Measurements from ENCODE around the gene TRIM7. TPM values are rescaled to one million over a fixed set of nuclear protein-coding genes. Genes with fewer than 3 reads are reported as not detected.
A peak's percentile ranks its signal among the peaks of the same experiment; 100 is the strongest.

TRIM7 gene
- total and polyA plus RNA-seq, 9 of the 15 experiments (the other 6 are each of a cell fraction or from before 2014, with no cell fraction given) = 2.6 to 14.9 (median 8.9) TPM

DNA sequence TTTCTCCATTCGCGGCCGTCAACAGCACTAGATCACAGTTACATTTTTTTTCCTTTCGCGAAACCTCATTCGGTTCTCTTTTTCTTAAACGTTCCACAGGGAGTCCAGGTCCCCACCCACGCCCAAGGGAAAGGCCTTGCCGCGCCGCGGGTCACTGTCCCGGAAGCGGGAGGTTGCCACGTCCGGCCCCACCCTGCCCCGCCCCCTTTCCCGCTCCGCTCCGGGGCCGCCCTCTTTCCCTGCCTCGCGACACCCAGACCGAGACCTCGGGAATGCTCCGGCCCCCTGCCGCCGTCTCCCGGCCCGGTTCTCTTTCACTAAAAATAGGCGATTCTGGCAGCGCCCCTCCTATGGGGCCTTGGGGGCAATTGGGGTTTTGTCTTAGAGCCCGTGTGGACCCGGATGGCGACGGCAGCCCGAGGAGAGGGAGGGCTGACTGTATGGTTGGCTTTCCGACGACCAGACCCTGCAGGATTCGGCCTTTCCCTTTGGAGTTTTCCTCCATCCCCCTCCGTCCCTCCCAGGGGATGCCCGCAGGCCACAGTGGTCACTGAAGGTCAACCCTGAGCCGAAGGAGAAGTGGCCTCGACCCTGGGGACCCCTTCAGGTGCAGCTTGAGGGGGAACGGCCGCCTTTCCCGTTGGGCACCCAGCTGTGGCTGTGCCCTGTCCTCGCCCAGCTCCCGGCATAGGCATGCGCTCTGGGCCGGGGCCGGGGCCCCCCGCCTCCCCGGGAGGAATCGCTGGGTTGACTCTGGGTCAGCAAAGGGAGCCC is 41.5 kb upstream of the TRIM7 start (continued):
- TF ChIP-seq RBM15 (IDR thresholded peaks at IDR 0.05; ENCODE audit: insufficient read depth, low read length) (no peak), CHD2 (IDR thresholded peaks at IDR 0.05; ENCODE audit: low read depth, low read length) (peak; percentile 96), BCOR (IDR thresholded peaks at IDR 0.05) (no peak), TBL1XR1 (IDR thresholded peaks at IDR 0.05; ENCODE audit: low read length in 2 of 2) (no peak; a peak in 1 of 4 replicates), DDX20 (tag; IDR thresholded peaks at IDR 0.05; ENCODE audit: low read depth) (no peak), KDM2B (CRISPR knock-in tag; IDR thresholded peaks at IDR 0.05) (no peak), MAZ (CRISPR knock-in tag; conservative IDR thresholded peaks at IDR 0.05 in 1 of 2, IDR thresholded peaks at IDR 0.05 in 1 of 2) (peak; percentile 13 to 77; a peak in 3 of 4 replicates), E2F3 (CRISPR knock-in tag; IDR thresholded peaks at IDR 0.05) (0 out of 2 replicates have a peak, but pooled peaks have one; percentile 23), ELF1 (tag; IDR thresholded peaks at IDR 0.05) (peak; percentile 86), XRCC5 (IDR thresholded peaks at IDR 0.05; ENCODE audit: low read depth, low read length) (peak; percentile 3; the same call in 1 of the 2 replicates), CCNT2 (IDR thresholded peaks at IDR 0.05; ENCODE audit: borderline replicate concordance, extremely low read depth, insufficient read length, low read depth, low read length) (peak; percentile 65), RBFOX2 (IDR thresholded peaks at IDR 0.05; ENCODE audit: low read depth, low read length) (peak; percentile 88), RNF2 (IDR thresholded peaks at IDR 0.05) (0 out of 2 replicates have a peak, but pooled peaks have one; percentile 41), SREBF2 (CRISPR knock-in tag; IDR thresholded peaks at IDR 0.05) (peak; percentile 11; the same call in 1 of the 2 replicates), JUN (IDR thresholded peaks at IDR 0.05; ENCODE audit: borderline replicate concordance, low read depth, low read length) (no peak), JUN (CRISPR knock-in tag; IDR thresholded peaks at IDR 0.05; ENCODE audit: borderline replicate concordance) (no peak), BHLHE40 (IDR thresholded peaks at IDR 0.05; ENCODE audit: low read length) (no peak), EP400 (IDR thresholded peaks at IDR 0.05) (peak; percentile 92)
- TF ChIP-seq, protein P1, sequence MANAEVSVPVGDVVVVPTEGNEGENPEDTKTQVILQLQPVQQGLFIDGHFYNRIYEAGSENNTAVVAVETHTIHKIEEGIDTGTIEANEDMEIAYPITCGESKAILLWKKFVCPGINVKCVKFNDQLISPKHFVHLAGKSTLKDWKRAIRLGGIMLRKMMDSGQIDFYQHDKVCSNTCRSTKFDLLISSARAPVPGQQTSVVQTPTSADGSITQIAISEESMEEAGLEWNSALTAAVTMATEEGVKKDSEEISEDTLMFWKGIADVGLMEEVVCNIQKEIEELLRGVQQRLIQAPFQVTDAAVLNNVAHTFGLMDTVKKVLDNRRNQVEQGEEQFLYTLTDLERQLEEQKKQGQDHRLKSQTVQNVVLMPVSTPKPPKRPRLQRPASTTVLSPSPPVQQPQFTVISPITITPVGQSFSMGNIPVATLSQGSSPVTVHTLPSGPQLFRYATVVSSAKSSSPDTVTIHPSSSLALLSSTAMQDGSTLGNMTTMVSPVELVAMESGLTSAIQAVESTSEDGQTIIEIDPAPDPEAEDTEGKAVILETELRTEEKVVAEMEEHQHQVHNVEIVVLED (CRISPR knock-in tag; IDR thresholded peaks at IDR 0.05) = no peak
- TF ChIP-seq, protein P2, sequence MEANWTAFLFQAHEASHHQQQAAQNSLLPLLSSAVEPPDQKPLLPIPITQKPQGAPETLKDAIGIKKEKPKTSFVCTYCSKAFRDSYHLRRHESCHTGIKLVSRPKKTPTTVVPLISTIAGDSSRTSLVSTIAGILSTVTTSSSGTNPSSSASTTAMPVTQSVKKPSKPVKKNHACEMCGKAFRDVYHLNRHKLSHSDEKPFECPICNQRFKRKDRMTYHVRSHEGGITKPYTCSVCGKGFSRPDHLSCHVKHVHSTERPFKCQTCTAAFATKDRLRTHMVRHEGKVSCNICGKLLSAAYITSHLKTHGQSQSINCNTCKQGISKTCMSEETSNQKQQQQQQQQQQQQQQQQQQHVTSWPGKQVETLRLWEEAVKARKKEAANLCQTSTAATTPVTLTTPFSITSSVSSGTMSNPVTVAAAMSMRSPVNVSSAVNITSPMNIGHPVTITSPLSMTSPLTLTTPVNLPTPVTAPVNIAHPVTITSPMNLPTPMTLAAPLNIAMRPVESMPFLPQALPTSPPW (CRISPR knock-in tag; IDR thresholded peaks at IDR 0.05) = peak; percentile 77; the same call in 1 of the 2 replicates
- TF ChIP-seq, protein P3, sequence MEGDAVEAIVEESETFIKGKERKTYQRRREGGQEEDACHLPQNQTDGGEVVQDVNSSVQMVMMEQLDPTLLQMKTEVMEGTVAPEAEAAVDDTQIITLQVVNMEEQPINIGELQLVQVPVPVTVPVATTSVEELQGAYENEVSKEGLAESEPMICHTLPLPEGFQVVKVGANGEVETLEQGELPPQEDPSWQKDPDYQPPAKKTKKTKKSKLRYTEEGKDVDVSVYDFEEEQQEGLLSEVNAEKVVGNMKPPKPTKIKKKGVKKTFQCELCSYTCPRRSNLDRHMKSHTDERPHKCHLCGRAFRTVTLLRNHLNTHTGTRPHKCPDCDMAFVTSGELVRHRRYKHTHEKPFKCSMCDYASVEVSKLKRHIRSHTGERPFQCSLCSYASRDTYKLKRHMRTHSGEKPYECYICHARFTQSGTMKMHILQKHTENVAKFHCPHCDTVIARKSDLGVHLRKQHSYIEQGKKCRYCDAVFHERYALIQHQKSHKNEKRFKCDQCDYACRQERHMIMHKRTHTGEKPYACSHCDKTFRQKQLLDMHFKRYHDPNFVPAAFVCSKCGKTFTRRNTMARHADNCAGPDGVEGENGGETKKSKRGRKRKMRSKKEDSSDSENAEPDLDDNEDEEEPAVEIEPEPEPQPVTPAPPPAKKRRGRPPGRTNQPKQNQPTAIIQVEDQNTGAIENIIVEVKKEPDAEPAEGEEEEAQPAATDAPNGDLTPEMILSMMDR (IDR thresholded peaks at IDR 0.05 in 2 of 3, conservative IDR thresholded peaks at IDR 0.05 in 1 of 3; ENCODE audit: insufficient read depth in 2 of 3, low read depth in 1 of 3, low read length in 3 of 3) = peak in 1 of 3 experiments; percentile 13; a peak in 1 of 6 replicates
- TF ChIP-seq, protein P4, sequence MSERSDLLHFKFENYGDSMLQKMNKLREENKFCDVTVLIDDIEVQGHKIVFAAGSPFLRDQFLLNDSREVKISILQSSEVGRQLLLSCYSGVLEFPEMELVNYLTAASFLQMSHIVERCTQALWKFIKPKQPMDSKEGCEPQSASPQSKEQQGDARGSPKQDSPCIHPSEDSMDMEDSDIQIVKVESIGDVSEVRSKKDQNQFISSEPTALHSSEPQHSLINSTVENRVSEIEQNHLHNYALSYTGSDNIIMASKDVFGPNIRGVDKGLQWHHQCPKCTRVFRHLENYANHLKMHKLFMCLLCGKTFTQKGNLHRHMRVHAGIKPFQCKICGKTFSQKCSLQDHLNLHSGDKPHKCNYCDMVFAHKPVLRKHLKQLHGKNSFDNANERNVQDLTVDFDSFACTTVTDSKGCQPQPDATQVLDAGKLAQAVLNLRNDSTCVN (CRISPR knock-in tag; IDR thresholded peaks at IDR 0.05) = no peak
